Stimulated activated CD4-positive, alpha-beta T cell treated with anti-CD3 and anti-CD28 coated beads, Interleukin-12 subunit alpha, Interleukin-12 subunit beta, amount 100 ng/mL, for 24 hours (primary cell): Measurements from ENCODE around the gene JAG1.
"Not testable (repeated sequence)": the region's sequence is repeated elsewhere in the genome, so short reads cannot be mapped to it uniquely, and the experiment has no call there.

Source experiments
- DNase-seq, 2 experiments: peaks; one replicate each; pipeline ENCODE4 v3.0.0-alpha.2; 2020; ENCODE audit warnings: low read depth in 2 of 2

Gene JAG1

GRCh38 chr20:10637031-10637559 lies 36.7 kb downstream of the JAG1 start:
- no peak for DNase-seq

- no peak for DNase-seq
Observed at GRCh38 chr20:10636326-10636818, 37.4 kb downstream of the JAG1 start.

- DNase-seq = no peak
Observed at GRCh38 chr20:10635476-10636208, 38.2 kb downstream of the JAG1 start.

- no peak for DNase-seq
Observed at GRCh38 chr20:10634683-10635411, 39.0 kb downstream of the JAG1 start.

GRCh38 chr20:10634211-10634610 lies 39.6 kb downstream of the JAG1 start:
- DNase-seq = no peak

- no peak for DNase-seq
Observed at GRCh38 chr20:10633718-10634117, 40.1 kb downstream of the JAG1 start.

- no peak for DNase-seq
Observed at GRCh38 chr20:10632721-10633509, 40.9 kb downstream of the JAG1 start.

- DNase-seq = no peak
Observed at GRCh38 chr20:10631126-10631525, 42.7 kb downstream of the JAG1 start.

GRCh38 chr20:10629946-10630650 lies 43.7 kb downstream of the JAG1 start:
- no peak for DNase-seq

GRCh38 chr20:10626896-10627295 lies 46.9 kb downstream of the JAG1 start:
- DNase-seq = no peak

- no peak for DNase-seq
Observed at GRCh38 chr20:10625641-10626040, 48.2 kb downstream of the JAG1 start.

GRCh38 chr20:10622657-10623418 lies 51.0 kb downstream of the JAG1 start:
- no peak for DNase-seq

- no peak for DNase-seq
Observed at GRCh38 chr20:10621149-10621548, 52.6 kb downstream of the JAG1 start.

- no peak for DNase-seq
Observed at GRCh38 chr20:10619427-10619826, 54.4 kb downstream of the JAG1 start.

GRCh38 chr20:10618611-10619245 lies 55.1 kb downstream of the JAG1 start:
- no peak for DNase-seq

GRCh38 chr20:10617549-10618133 lies 56.2 kb downstream of the JAG1 start:
- DNase-seq = not testable (repeated sequence)

- no peak for DNase-seq
Observed at GRCh38 chr20:10616212-10616611, 57.6 kb downstream of the JAG1 start.

GRCh38 chr20:10613911-10614310 lies 59.9 kb downstream of the JAG1 start:
- DNase-seq = no peak

GRCh38 chr20:10613426-10613825 lies 60.4 kb downstream of the JAG1 start:
- DNase-seq = not testable (repeated sequence)

- no peak for DNase-seq
Observed at GRCh38 chr20:10611357-10611756, 62.4 kb downstream of the JAG1 start.
